ENCODE measurements around the gene RHEB.

The RHEB gene

DNA sequence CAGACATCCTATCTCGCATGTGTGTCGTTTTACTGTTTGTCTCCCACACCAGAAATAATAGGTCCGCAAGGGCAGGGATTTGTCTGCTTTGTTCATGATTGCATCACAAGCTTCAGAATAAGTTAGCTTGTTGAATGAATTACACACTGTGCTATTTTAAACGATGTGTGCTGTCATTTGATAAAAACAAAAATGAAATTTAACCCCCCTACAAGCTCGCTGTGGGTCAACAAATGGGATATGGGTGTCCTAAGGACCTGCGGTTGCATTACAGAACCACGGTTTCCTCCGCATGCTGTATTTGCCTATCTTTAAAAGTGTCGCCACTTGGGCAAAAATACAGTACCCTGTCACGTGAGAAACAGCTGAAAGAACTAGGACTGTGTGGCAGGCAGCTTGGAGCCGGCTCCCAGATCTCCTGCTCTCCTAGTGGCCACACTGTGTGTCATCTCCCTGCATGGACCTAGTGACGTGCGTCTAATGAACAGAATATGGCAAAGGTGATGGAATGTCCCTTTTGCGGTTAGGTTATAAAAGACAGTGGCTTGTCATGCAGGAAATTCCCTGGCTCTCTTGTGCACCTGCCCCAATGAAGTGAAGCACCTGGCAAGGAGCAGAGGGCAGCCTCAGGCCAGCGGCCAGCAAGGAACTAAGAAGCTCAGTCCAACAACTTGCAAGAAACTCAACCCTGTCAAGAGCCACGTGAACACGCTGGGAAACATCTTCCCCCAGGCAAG is 46.9 kb downstream of the RHEB start:
- Histone ChIP-seq H3F3A (ENCODE audit: control insufficient read depth, insufficient read depth) (no peaks in the 10 kb centered on the region), H3K4me3 (ENCODE audit: low read length) (peak overlapping the region; percentile 5; the same call in 1 of the 2 replicates), H3K4me1 (ENCODE audit: control insufficient read depth, low read length) (peaks cover 34% of the 10 kb centered on the region), H3K27ac (ENCODE audit: low read depth, low read length) (no peak overlapping the region), H3K27me3 (ENCODE audit: control insufficient read depth, low read length) (no peaks in the 10 kb centered on the region), H3K4me2 (ENCODE audit: low read length) (peak overlapping the region; percentile 33), H3K9me3 (ENCODE audit: control insufficient read depth, insufficient read depth, low read length) (no peaks in the 10 kb centered on the region), H3K9me2 (replicated peaks; ENCODE audit: control insufficient read depth, low read length) (no peaks in the 10 kb centered on the region), H3K79me2 (ENCODE audit: control insufficient read depth, low read length) (peaks cover 47% of the 10 kb centered on the region), H4K20me1 (ENCODE audit: control insufficient read depth, insufficient read depth, low read depth, low read length) (peaks cover 30% of the 10 kb centered on the region), H3K36me3 (ENCODE audit: control insufficient read depth, low read length) (peaks cover 92% of the 10 kb centered on the region)
- TF ChIP-seq, protein P1, sequence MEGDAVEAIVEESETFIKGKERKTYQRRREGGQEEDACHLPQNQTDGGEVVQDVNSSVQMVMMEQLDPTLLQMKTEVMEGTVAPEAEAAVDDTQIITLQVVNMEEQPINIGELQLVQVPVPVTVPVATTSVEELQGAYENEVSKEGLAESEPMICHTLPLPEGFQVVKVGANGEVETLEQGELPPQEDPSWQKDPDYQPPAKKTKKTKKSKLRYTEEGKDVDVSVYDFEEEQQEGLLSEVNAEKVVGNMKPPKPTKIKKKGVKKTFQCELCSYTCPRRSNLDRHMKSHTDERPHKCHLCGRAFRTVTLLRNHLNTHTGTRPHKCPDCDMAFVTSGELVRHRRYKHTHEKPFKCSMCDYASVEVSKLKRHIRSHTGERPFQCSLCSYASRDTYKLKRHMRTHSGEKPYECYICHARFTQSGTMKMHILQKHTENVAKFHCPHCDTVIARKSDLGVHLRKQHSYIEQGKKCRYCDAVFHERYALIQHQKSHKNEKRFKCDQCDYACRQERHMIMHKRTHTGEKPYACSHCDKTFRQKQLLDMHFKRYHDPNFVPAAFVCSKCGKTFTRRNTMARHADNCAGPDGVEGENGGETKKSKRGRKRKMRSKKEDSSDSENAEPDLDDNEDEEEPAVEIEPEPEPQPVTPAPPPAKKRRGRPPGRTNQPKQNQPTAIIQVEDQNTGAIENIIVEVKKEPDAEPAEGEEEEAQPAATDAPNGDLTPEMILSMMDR (IDR thresholded peaks at IDR 0.05; ENCODE audit: low read depth, low read length, poor library complexity, severe bottlenecking) = no peak
- no peak for TF ChIP-seq EZH2phosphoT487 (IDR thresholded peaks at IDR 0.05; ENCODE audit: borderline replicate concordance, low read length)

DNA sequence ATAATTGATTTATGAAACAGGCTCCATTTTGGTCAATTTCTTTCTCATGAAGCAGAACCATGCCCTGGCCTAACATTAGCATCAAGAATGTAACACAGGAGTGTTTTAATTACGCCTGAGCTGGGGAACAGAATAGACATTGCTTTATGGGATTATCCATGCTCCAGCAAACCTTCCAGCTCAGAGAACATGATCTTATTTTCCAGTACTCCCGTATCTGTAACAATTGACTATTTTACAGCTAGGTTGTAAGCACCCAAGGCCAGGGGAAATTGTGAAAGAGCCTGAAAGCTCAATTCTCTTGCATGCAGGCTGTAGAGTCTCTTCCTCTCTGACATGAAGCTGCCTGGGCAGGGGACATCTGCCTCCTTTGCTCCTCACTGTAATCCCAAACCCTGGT is 49.0 kb downstream of the RHEB start:
- Histone ChIP-seq H3K9me3 (ENCODE audit: control insufficient read depth, insufficient read depth, low read length) (no peaks in the 10 kb centered on the region), H3K36me3 (ENCODE audit: control insufficient read depth, low read length) (peaks cover 89% of the 10 kb centered on the region), H3K4me1 (ENCODE audit: control insufficient read depth, low read length) (peaks cover 34% of the 10 kb centered on the region), H3K27ac (ENCODE audit: low read depth, low read length) (no peak overlapping the region), H4K20me1 (ENCODE audit: control insufficient read depth, insufficient read depth, low read depth, low read length) (peaks cover 20% of the 10 kb centered on the region), H3F3A (ENCODE audit: control insufficient read depth, insufficient read depth) (no peaks in the 10 kb centered on the region), H3K4me2 (ENCODE audit: low read length) (no peak overlapping the region), H3K79me2 (ENCODE audit: control insufficient read depth, low read length) (peaks cover 28% of the 10 kb centered on the region), H3K4me3 (ENCODE audit: low read length) (no peak overlapping the region), H3K9me2 (replicated peaks; ENCODE audit: control insufficient read depth, low read length) (no peaks in the 10 kb centered on the region), H3K27me3 (ENCODE audit: control insufficient read depth, low read length) (no peaks in the 10 kb centered on the region)
- TF ChIP-seq EZH2phosphoT487 (IDR thresholded peaks at IDR 0.05; ENCODE audit: borderline replicate concordance, low read length) = no peak
- TF ChIP-seq, protein P1 (IDR thresholded peaks at IDR 0.05; ENCODE audit: low read depth, low read length, poor library complexity, severe bottlenecking) = no peak

DNA sequence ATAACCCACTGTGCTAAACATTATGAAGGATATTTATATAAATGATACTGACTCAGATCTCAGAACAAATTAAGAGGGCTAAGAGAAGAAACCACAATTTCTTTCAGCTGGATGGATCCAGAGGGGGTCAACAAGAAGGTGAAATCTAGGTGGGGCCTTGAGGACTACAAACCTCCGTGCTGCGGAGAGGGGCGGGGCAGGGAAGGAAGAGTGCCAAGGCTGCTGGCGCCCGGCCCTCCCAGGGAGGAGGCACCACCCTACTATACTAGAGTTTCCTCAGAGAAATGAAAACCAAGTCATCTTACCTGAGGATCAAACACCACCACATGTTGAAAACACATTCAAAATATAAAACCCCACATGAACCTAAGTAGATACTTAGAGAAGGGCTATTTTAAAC is 50.4 kb downstream of the RHEB start:
- Histone ChIP-seq H3K4me2 (ENCODE audit: low read length) (no peak overlapping the region), H3F3A (ENCODE audit: control insufficient read depth, insufficient read depth) (no peaks in the 10 kb centered on the region), H3K4me1 (ENCODE audit: control insufficient read depth, low read length) (peaks cover 32% of the 10 kb centered on the region), H4K20me1 (ENCODE audit: control insufficient read depth, insufficient read depth, low read depth, low read length) (peaks cover 16% of the 10 kb centered on the region), H3K9me3 (ENCODE audit: control insufficient read depth, insufficient read depth, low read length) (peaks cover 3% of the 10 kb centered on the region; the same call in 1 of the 2 replicates), H3K36me3 (ENCODE audit: control insufficient read depth, low read length) (peaks cover 91% of the 10 kb centered on the region), H3K4me3 (ENCODE audit: low read length) (no peak overlapping the region), H3K27me3 (ENCODE audit: control insufficient read depth, low read length) (no peaks in the 10 kb centered on the region), H3K79me2 (ENCODE audit: control insufficient read depth, low read length) (peaks cover 20% of the 10 kb centered on the region), H3K27ac (ENCODE audit: low read depth, low read length) (no peak overlapping the region), H3K9me2 (replicated peaks; ENCODE audit: control insufficient read depth, low read length) (no peaks in the 10 kb centered on the region)
- TF ChIP-seq, protein P1 (IDR thresholded peaks at IDR 0.05; ENCODE audit: low read depth, low read length, poor library complexity, severe bottlenecking) = no peak
- TF ChIP-seq EZH2phosphoT487 (IDR thresholded peaks at IDR 0.05; ENCODE audit: borderline replicate concordance, low read length) = no peak
